Bronchial epithelial cell (primary cell): Measurements from ENCODE around the gene PANK4. TPM values are rescaled to one million over a fixed set of nuclear protein-coding genes. Genes with fewer than 3 reads are reported as not detected.

Source experiments
- DNase-seq: peaks from one replicate; pipeline ENCODE4 v3.0.0-alpha.2; 2010; ENCODE audit warnings: low read depth
- FAIRE-seq: peaks from 2 replicates; lab custom pipeline; 2011; peaks lifted over from hg19 to GRCh38; lab: Jason Lieb, UNC
- H3K27me3 ChIP-seq: 2 replicates; pipeline ENCODE4 v1.5.1; 2011; ENCODE audit warnings: low read length; ENCODE audit not compliant: control insufficient read depth, insufficient read depth
- H3K36me3 ChIP-seq: 2 replicates; pipeline ENCODE4 v1.5.1; 2011; ENCODE audit warnings: low read length; ENCODE audit not compliant: control insufficient read depth, insufficient read depth
- H3K4me3 ChIP-seq: 2 replicates; pipeline ENCODE4 v1.5.1; 2011; ENCODE audit warnings: mild to moderate bottlenecking, low read depth, low read length, control low read depth
- total RNA-seq: library from RNA; depleted of rRNA; stranded (reverse); fragments of >200 nt; gene quantifications from 2 replicates; pipeline ENCODE4 v1.2.1, GENCODE V29; 2014
- TF ChIP-seq, protein P1 (sequence below): IDR thresholded peaks from 2 replicates; pipeline ENCODE4 v1.5.1; 2011; ENCODE audit warnings: mild to moderate bottlenecking, moderate library complexity, low read length, control low read depth, inconsistent platforms; ENCODE audit not compliant: insufficient read depth, severe bottlenecking

The PANK4 gene
- total RNA-seq, 1 donor from 2014 or later, result 29.2 TPM

DNA sequence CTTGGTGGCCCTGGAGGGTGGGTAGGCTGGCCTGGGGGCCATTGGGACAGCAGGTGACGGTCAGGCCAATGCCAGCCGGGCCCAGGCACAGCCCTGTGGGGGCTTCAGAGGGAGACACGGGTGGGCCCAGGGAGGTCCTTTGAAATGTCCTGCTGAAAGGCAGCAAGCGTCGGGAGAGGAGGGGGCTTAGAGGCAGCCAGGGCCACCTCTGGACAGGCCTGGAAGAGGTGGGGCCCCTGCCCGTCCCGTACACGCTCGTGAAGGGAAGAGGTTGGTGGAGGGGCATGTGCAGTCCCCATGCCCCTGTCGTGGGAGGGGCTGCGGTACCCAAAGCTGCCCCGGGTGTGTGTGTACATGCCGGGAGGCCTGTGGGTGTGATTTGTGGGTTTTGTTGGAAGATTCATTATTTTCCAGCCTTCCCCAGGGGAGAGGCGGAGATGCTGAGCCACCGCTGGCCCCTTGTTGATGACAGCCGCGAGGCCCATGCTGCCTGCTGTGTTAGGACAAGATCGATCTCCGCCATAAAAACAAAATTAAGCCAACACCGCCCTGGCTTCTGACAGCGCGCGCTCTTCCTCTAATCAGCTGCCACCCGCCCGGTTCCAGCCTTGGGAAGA, 53.7 kb downstream of the PANK4 start:
- Histone ChIP-seq H3K27me3 (no peaks in the 10 kb centered on the region), H3K36me3 (peaks cover 17% of the 10 kb centered on the region), H3K4me3 (no peak overlapping the region)
- no peak for DNase-seq
- TF ChIP-seq, protein P1, sequence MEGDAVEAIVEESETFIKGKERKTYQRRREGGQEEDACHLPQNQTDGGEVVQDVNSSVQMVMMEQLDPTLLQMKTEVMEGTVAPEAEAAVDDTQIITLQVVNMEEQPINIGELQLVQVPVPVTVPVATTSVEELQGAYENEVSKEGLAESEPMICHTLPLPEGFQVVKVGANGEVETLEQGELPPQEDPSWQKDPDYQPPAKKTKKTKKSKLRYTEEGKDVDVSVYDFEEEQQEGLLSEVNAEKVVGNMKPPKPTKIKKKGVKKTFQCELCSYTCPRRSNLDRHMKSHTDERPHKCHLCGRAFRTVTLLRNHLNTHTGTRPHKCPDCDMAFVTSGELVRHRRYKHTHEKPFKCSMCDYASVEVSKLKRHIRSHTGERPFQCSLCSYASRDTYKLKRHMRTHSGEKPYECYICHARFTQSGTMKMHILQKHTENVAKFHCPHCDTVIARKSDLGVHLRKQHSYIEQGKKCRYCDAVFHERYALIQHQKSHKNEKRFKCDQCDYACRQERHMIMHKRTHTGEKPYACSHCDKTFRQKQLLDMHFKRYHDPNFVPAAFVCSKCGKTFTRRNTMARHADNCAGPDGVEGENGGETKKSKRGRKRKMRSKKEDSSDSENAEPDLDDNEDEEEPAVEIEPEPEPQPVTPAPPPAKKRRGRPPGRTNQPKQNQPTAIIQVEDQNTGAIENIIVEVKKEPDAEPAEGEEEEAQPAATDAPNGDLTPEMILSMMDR, result no peak
- FAIRE-seq, result no peak

DNA sequence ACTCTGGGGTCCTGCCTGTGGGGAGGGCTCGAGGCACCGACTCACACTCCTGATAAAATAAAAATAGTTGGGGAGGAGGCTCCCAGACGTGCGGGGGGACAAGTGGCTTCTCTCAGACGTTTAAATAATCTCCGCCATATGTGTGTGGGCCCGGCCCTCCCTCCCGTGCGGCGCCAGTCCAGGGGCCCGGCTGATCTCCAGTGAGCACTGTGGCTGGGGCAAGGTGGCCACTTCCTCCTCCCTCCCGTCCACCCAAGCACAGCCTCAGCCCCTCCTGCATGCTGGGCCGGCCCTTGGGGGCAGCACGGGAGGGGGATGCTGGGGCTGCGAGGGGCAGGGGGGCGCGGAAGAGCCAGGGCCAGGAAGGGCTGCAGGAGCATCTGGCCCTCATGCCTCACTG, 54.3 kb downstream of the PANK4 start:
- TF ChIP-seq, protein P1, result no peak
- no peaks in the 10 kb centered on the region for H3K27me3 ChIP-seq
- no peak for DNase-seq
- FAIRE-seq, result no peak
- no peak overlapping the region for H3K4me3 ChIP-seq
- peaks cover 18% of the 10 kb centered on the region for H3K36me3 ChIP-seq

DNA sequence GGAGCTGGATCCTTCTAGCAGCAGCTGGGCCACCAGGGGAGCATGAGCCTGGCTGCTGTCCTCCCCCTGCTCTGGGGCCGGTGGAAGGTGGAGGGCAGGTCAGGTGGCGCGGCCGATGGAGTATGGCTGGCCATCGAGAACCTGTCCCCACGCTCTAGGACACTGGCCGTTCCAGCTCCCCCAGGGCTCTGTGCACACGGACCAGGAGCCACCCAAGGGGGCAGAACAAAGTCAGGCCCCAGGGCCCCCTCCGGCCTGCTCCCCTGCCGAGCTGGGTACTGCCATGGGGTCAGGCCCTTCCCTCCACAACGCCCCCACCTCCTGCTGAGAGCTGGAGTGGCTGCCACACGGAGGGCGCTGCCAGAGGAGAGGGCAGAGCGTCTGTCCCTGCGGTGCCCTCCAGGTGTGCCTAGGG, 54.8 kb downstream of the PANK4 start:
- Histone ChIP-seq H3K36me3 (peaks cover 18% of the 10 kb centered on the region), H3K4me3 (no peak overlapping the region), H3K27me3 (no peaks in the 10 kb centered on the region)
- FAIRE-seq (no peak), DNase-seq (no peak)
- TF ChIP-seq, protein P1, result no peak

DNA sequence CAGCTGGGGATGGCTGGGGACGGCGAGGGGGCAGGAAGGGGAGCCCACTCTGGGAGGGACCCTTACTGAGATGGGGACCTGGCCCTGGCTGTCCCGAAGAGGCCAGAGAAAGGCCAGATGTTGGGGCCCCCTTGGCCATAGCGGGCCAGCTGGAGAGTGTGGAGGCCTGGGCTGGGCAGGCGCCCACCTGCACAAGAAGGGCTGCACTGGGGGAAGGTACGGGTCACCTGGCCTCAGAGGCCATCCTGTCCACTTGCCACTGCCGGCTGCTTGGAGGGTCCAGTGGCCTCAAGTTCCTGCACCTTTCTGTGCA, 55.3 kb downstream of the PANK4 start:
- FAIRE-seq (no peak), DNase-seq (no peak)
- Histone ChIP-seq H3K36me3 (peaks cover 18% of the 10 kb centered on the region), H3K27me3 (no peaks in the 10 kb centered on the region), H3K4me3 (no peak overlapping the region)
- TF ChIP-seq, protein P1, result no peak

DNA sequence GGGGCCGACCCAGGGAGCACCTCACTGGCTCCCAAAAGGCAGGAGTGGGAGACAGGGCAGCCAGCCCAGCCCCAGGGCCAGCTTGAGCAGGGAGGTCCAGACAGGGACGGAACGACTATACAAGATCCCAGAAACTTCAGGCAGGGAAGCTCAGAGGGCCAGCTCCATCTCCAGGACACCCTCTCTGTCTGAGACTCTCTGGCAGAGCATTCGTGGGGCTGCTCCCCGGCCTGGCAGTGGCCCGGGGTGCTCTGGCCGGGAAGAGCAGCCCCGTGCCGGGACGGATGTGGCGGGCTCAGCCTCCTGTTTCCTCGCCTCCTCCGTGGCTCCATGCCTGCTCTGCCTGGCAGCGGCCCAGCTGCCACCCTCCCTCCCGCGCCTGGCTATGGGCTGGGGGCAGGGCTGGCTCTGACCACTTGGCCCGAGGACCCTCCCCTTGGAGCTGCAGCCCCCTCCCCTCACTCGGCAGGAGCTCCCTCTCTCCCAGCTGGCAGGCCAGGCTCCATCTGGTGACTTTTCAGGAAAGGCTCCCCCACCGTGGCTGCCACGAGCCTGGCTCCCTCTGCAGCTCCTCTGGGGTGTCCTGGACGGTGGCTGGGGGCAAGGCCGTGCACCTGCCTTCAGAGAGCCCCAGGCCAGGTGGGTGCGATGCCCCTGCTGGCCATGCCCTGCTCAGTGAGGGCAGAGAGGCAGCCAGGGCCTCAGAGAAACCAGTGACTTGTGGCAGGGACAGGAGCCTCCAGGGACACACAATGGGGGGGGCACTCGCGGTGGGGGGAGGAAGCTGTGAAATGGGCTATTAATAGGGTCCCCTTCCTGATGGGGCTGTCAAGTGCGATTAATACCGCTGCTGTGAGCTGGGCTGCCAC, 55.9 kb downstream of the PANK4 start:
- no peak for FAIRE-seq
- H3K36me3 ChIP-seq, result peaks cover 17% of the 10 kb centered on the region
- DNase-seq, result no peak
- H3K4me3 ChIP-seq, result no peak overlapping the region
- TF ChIP-seq, protein P1, result no peak
- no peaks in the 10 kb centered on the region for H3K27me3 ChIP-seq
